ENCODE measurements around the gene BCL2L1. TPM values are rescaled to one million over a fixed set of nuclear protein-coding genes. Genes with fewer than 3 reads are reported as not detected.
A peak's percentile ranks its signal among the peaks of the same experiment; 100 is the strongest.
"Not testable (repeated sequence)": the region's sequence is repeated elsewhere in the genome, so short reads cannot be mapped to it uniquely, and the experiment has no call there.

The BCL2L1 gene
- polyA plus RNA-seq (2013, experiment 1 of 2; ENCODE audit: insufficient read length): 50.2 TPM
- polyA plus RNA-seq (2013, experiment 2 of 2; ENCODE audit: insufficient read length): 37.0 TPM

GRCh38 chr20:31722257-31723068 is at the start of gene BCL2L1:
Gene BCL2L1, minus strand, starts transcription at chr20:31722868. Its CDS starts 650 bp downstream, at chr20:31722218.
- peak; percentile 88 for DNase-seq

DNA sequence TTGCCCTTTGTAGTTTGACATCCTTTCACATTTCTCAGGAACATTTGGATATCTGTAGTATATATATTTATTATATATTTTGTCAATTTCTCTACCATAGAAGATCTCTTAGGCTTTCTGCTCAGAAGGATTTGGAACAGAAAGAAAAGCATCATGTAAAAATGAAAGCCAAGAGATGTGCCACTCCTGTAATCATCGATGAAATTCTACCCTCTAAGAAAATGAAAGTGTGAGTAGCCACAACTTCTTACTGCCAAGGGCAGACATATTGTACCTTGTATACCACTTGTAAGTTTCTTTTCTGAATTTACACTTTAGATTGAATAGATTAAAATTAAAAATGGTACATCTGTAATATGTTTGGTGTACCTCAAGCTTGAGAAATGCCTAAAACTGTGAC is 47.6 kb upstream of the BCL2L1 start:
- no peak for DNase-seq

- no peak for DNase-seq
These were observed 47.0 kb upstream of the BCL2L1 start for GRCh38 chr20:31769681-31770080.

DNA sequence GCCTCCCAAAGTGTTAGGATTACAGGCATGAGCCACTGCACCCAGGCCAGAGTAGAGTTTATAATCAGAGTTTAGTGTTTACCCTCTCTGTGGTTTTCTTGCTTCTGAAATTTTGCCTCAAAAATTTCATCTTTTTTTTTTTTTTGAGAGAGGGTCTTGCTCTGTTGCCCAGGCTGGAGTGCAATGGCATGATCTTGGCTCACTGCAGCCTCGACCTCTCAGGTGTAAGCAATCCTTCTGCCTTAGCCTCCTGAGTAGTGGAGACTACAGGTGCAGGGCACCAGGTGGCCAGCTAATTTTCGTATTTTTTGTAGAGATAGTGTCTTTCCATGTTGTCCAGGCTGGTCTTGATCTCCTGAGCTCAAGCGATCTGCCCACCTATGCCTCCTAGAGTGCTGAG is 45.1 kb upstream of the BCL2L1 start:
- DNase-seq: no peak

GRCh38 chr20:31764641-31765305 is 42.1 kb upstream of the BCL2L1 start:
- peak; percentile 78 for DNase-seq

GRCh38 chr20:31760519-31761240 is 38.0 kb upstream of the BCL2L1 start:
- peak; percentile 58 for DNase-seq

GRCh38 chr20:31759836-31760518 is 37.3 kb upstream of the BCL2L1 start:
- no peak for DNase-seq

- DNase-seq: no peak
These were observed 36.3 kb upstream of the BCL2L1 start for GRCh38 chr20:31758991-31759390.

DNA sequence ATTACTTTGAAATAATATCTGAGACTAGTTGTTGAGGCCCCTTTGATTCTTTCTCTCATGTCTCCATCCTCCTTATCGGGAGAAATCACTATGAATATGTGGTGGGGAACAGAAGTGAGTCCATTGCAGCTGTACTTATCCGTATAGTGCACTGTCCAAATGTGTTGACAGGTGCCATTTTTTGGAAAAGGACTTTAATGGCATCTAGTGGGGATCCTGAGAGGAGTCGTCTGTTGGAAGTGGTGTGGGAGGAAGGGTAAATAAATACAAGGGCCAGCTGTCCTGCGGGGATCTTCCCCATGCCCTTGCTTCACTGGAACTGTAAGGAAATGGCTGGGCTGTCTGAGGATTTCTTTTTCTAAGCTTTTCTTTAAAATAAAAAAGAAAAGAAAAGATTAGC is 35.9 kb upstream of the BCL2L1 start:
- no peak for DNase-seq

DNA sequence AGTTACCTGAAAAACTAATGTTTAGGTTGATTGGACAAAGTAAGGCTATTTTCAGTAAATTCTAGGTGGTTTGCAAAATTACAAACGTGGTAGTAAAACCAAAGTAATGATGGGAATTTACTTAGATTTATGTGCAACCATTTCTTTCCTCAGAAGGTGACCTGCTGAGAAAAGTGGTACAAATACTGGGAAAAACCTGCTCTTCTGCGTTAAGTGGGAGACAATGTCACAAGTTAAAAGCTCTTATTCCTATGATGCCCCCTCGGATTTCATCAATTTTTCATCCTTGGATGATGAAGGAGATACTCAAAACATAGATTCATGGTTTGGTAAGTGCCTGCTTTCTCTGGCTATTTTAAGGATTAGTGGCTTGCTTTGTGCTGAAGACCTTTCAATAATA is 34.6 kb upstream of the BCL2L1 start:
- DNase-seq: no peak

- DNase-seq: peak; percentile 85
These were observed 28.5 kb upstream of the BCL2L1 start for GRCh38 chr20:31751126-31751525.

- no peak for DNase-seq
These were observed 26.6 kb upstream of the BCL2L1 start for GRCh38 chr20:31749223-31749622.

GRCh38 chr20:31747640-31748039 is 25.0 kb upstream of the BCL2L1 start:
- no peak for DNase-seq

GRCh38 chr20:31747028-31747427 is 24.4 kb upstream of the BCL2L1 start:
- not testable (repeated sequence) for DNase-seq

DNA sequence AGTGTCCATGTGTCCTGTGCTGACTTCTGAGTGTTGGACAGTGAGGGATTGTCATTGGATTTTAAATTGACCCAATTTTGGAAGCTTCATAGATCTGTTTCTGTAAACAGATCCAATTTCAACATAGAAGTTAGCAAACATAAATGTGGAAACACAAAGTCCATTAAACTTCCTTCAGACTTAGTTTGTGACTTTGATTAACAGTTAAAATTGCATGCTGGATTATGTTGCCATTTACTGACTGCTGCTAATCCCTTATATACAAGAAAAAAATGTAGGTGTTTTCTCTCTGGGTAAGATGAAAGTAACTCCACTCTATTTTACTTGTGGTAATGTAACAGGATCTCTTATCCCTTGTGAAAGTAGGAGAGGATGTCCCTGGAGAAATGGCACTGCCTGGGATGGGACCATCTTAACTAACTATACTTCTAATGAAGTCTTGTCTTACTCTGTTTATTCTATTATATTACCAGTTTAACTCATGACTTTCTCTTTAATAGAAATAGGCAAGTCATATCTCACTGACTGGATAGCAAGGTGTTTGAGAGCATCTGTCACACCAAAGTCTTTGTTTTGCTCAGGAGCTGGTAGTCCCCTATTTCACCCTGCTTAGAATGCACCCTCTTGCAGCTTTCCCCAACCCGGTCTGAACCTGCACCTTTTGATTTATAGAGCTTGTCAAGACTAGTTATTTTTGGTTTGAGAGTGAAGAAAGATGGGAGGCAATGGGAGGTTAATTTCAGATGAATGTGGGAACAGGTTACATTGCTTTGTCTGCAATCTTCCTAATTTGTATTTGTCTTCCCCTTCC is 23.6 kb upstream of the BCL2L1 start:
- DNase-seq: no peak

- DNase-seq: no peak
These were observed 18.1 kb upstream of the BCL2L1 start for GRCh38 chr20:31740656-31741323.

- peak; percentile 60 for DNase-seq
These were observed 17.5 kb upstream of the BCL2L1 start for GRCh38 chr20:31740208-31740607.

GRCh38 chr20:31739550-31739977 is 16.9 kb upstream of the BCL2L1 start:
- DNase-seq: no peak

DNA sequence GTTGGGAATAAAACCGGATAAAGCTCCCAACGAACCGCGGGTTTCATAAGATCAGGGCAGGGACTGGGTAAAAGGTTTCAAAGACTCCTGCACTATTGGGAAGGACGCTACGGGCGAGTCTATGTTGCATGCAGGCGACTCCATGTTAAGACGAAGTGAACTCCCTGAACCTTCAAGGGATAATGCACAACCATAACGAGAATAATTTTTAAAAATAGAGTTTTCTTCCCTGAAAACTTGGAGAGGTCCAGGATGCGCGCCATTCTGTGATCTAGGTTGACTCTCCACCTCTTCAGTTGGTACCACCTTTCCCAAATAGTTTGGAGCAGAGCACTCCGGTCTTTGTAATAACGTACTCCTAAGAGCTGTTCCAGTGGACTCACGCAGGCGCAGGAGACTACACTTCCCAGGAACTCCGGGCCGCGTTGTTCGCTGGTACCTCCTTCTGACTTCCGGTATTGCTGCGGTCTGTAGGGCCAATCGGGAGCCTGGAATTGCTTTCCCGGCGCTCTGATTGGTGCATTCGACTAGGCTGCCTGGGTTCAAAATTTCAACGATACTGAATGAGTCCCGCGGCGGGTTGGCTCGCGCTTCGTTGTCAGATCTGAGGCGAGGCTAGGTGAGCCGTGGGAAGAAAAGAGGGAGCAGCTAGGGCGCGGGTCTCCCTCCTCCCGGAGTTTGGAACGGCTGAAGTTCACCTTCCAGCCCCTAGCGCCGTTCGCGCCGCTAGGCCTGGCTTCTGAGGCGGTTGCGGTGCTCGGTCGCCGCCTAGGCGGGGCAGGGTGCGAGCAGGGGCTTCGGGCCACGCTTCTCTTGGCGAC is 16.3 kb upstream of the BCL2L1 start, which contains the start of gene TPX2:
Gene TPX2 (plus strand): TSS at position 562 of the 821 bp plus-strand sequence. CDS start 18,187 bp downstream, outside the sequence.
- DNase-seq: peak; percentile 98

DNA sequence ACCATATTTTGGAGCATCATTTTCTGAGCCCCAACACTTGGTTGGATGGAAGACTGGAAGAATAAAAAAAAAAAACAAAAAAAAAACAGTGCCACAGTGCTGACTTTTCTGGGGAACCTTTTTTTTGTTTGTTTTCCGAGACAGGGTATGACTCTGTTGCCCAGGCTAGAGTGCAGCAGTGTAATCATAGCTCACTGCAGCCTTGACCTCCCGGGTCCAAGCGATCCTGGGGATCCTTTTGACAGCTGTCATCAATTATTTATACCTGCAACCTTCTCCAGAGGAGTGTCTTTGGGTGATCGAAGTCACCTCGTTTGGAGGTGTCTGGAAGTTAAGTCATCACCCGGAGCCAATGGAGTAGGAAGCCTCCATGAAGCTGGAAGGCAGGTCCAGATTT is 8.7 kb upstream of the BCL2L1 start:
- no peak for DNase-seq

All from fibroblast of skin of back (primary cell).